Astrocyte of the hippocampus (primary cell): ENCODE results near the gene FKRP.

Experiments used
- DNase-seq: peaks from one replicate; pipeline ENCODE4 v3.0.0; 2011; ENCODE audit warnings: low read depth, low spot score

The FKRP gene

GRCh38 chr19:46731007-46731501 is 14.8 kb upstream of the FKRP start:
- DNase-seq, result peak; percentile 96

- peak; percentile 27 for DNase-seq
Measured at GRCh38 chr19:46731584-46731983, 14.3 kb upstream of the FKRP start.

- DNase-seq, result peak; percentile 73
Measured at GRCh38 chr19:46732172-46732938, 13.5 kb upstream of the FKRP start.

GRCh38 chr19:46732966-46733689 is 12.7 kb upstream of the FKRP start:
- peak; percentile 55 for DNase-seq

- no peak for DNase-seq
Measured at GRCh38 chr19:46733690-46734292, 12.1 kb upstream of the FKRP start.

- no peak for DNase-seq
Measured at GRCh38 chr19:46736531-46737297, 9.1 kb upstream of the FKRP start.

GRCh38 chr19:46737298-46737654 is 8.6 kb upstream of the FKRP start:
- DNase-seq, result no peak

- no peak for DNase-seq
Measured at GRCh38 chr19:46737761-46738171, 8.1 kb upstream of the FKRP start.

- no peak for DNase-seq
Measured at GRCh38 chr19:46739290-46739771, 6.5 kb upstream of the FKRP start.

- no peak for DNase-seq
Measured at GRCh38 chr19:46741447-46741846, 4.4 kb upstream of the FKRP start.

GRCh38 chr19:46742926-46743480 is 2.9 kb upstream of the FKRP start:
- no peak for DNase-seq

- no peak for DNase-seq
Measured at GRCh38 chr19:46744005-46744691, 1.7 kb upstream of the FKRP start.

- no peak for DNase-seq
Measured at GRCh38 chr19:46745030-46745429, 827 bp upstream of the FKRP start.

GRCh38 chr19:46746281-46747057 is 612 bp downstream of the FKRP start, which contains the start of gene STRN4:
TSS of gene STRN4 (minus strand) at chr19:46746450. CDS start at chr19:46746430, 20 bp downstream.
- peak; percentile 85 for DNase-seq

GRCh38 chr19:46748325-46749109 is 2.7 kb downstream of the FKRP start:
- peak; percentile 72 for DNase-seq

- DNase-seq, result no peak
Measured at GRCh38 chr19:46753420-46754155, 7.7 kb downstream of the FKRP start.

- peak; percentile 29 for DNase-seq
Measured at GRCh38 chr19:46755077-46755852, 9.4 kb downstream of the FKRP start.
